Activated T-cell treated with anti-CD3 and anti-CD28 coated beads for 4 hours (primary cell): ENCODE data around the gene COQ8B.
"Not testable (repeated sequence)": the region's sequence is repeated elsewhere in the genome, so short reads cannot be mapped to it uniquely, and the experiment has no call there.

Experiments used
- DNase-seq: peaks from one replicate; pipeline ENCODE4 v3.0.0-alpha.2; 2020

The COQ8B gene

GRCh38 chr19:40741527-40742390, 25.1 kb upstream of the COQ8B start:
- no peak for DNase-seq

DNA sequence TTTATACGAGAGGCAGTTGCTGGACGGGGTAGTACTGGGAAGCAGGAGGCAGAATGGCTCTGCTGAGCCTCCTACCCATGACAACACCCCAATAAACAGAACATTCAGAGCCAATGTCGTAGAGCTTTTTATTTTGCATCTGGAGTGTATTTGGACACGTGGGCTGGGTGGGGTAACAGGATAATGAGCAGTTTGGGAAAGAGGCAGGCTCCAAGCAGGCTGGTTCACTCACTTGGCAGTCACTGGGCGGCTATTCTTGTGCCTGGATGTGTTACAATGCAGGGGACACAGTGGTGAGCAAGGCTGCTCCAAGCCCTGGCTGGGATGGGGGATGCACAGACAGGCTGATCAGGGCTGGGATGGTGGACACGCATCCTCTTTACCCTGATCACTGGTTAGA, 24.1 kb upstream of the COQ8B start:
- no peak for DNase-seq

- no peak for DNase-seq
Observed at GRCh38 chr19:40739871-40740703, 23.4 kb upstream of the COQ8B start.

DNA sequence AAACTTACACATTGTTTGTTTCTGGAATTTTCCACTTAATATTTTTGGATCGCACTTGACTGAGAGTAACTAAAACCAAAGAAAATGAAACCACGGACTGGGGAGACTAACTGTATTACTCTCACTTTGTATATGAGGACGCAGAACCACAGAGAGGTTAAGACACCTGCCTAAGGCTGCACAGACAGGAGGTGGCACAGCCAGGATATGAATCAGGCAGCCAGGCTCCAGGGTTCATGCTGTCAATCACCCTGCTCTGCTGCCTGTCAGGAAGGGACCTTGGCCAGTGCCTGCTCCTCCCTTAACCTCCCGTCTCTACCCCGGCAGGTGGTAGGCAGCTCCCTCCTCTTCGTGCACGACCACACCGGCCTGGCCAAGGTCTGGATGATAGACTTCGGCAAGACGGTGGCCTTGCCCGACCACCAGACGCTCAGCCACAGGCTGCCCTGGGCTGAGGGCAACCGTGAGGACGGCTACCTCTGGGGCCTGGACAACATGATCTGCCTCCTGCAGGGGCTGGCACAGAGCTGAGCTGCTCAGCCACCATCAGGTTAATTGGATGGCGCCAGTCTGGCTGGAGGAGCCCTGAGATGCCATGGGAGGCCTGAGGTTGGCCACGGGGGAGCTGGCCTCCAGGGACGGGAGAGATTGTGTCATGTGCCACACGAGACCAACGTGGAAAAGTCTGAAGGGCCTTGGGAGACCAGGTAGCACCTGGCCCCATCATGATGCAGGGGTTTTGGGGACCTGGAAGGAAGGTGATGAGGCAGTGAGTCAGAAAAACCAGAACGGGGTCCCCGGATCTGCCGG, 22.5 kb upstream of the COQ8B start:
- no peak for DNase-seq

DNA sequence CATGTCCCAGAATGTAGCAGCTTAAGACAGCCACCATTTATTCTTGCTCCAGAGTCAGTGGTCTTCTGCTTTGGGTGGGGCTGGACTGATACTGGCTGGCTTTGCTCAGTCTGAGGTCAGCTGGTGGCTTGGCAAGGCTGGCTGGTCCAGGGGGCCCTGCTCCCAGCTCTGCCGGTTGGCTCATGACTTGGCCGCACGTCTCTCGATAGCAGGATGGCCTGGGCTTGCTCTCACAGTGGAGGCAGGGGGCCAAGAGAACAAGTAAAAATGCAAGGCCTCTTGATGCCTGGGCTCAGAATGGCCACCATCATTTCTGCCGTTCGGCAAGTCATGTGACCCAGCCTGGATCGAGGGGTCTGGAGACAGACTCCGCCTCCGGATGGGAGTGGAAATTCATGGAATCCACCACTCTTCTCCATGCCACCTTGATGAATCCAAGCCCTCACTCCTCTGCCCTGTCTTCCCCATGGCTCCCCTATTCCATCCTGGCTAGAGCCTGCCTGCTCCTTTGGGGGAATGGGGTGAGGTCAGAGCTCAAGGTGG, 20.5 kb upstream of the COQ8B start:
- no peak for DNase-seq

GRCh38 chr19:40736661-40737060, 20.0 kb upstream of the COQ8B start:
- DNase-seq: no peak

- DNase-seq: no peak
Observed at GRCh38 chr19:40735013-40735771, 18.5 kb upstream of the COQ8B start.

DNA sequence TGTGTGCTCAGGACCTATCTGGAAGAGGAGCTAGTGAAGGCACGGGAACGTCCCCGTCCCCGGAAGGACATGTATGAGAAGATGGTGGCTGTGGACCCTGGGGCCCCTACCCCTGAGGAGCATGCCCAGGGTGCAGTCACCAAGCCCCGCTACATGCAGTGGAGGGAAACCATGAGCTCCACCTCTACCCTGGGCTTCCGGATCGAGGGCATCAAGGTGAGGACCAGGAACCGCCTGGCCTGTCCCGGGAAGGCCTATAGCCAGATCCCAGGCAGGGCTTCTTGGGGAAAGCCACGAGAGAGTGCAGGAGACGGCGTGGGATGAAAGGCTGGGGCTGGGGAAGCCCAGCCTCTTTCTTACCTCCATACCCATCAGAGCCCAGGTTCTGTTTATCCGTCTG, 16.5 kb upstream of the COQ8B start:
- no peak for DNase-seq

DNA sequence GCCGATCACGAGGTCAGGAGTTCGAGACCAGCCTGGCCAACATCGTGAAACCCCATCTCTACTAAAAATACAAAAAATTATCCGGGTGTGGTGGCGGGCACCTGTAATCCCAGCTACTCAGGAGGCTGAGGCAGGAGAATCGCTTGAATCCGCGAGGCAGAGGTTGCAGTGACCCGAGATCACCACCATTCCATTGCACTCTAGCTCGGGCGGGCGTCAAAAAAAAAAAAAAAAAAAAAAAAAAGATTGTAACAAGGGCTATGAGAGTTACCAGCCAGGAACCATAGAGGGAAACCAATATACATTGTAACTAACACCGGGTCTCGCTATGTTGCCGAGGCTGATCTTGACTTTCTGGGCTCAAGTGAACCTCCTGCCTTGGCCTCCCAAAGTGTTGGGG, 15.6 kb upstream of the COQ8B start:
- DNase-seq: not testable (repeated sequence)

DNA sequence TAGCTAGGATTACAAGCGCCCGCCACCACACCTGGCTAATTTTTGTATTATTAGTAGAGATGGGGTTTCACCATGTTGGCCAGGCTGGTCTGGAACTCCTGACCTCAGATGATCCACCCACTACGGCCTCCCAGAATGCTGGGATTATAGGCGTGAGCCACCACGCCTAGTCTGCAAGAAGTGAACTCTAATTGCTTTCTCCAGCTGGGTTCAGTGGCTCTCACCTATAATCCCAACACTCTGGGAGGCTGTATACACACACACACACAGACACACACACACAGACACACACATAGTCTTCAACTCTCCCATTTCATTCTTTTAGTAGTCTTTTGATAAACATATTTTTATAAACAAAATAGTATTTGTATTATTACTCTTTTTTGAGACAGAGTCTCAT, 13.4 kb upstream of the COQ8B start:
- DNase-seq: not testable (repeated sequence)

DNA sequence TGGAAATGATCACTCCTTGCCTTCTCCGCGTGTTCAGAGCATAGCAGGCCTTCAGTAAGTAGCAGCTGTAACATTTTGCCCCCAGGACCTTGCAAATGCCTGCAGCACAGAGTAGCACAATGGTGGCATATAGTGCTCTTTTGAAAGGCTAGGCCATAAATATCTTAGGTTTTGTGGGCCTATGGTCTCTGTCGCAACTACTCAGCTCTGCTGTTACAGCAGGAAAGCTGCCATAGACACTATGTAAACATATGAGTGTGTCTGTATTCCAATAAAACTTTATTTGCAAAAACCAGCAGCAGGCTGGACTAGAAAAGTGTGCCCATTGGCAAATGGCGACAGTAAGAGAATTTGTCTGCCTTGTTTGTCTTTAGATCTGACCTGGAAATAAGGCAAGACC, 9.6 kb upstream of the COQ8B start:
- no peak for DNase-seq

DNA sequence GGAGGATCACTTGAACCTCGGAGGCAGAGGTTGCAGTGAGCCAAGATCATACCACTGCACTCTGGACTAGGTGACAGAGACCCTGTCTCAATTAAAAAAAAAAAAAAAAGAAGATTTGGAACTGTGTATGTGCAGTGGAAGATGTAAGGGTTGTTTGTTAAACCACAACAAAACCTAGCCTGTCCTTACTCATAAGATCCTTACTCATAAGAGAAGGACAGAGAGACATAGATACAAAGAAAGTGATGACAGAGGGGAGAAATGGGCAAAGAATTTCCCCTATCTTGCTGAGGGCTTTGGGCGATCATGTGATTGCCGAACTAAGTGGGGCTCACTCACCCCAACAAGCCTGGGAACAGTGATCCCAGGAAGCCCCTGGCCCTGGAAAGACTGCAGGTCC, 8.2 kb upstream of the COQ8B start:
- DNase-seq: no peak

DNA sequence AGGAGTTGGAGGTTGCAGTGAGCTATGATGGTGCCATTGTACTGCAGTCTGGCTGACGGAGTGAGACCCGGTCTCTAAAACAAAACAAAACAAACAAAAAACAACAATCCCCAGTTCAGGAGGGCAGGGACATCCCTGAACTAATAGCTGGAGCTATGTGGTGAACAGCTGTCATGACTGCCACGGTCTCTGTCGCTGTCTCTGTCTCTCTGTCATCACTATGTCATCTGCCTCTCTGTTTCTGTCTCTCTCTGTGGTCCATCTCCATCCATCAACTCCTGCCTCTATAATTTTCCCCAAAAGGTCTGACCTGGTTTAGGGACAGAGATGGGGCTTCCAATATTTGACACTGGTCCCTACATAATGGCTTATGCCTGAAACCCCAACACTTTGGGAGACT, 7.6 kb upstream of the COQ8B start:
- no peak for DNase-seq

DNA sequence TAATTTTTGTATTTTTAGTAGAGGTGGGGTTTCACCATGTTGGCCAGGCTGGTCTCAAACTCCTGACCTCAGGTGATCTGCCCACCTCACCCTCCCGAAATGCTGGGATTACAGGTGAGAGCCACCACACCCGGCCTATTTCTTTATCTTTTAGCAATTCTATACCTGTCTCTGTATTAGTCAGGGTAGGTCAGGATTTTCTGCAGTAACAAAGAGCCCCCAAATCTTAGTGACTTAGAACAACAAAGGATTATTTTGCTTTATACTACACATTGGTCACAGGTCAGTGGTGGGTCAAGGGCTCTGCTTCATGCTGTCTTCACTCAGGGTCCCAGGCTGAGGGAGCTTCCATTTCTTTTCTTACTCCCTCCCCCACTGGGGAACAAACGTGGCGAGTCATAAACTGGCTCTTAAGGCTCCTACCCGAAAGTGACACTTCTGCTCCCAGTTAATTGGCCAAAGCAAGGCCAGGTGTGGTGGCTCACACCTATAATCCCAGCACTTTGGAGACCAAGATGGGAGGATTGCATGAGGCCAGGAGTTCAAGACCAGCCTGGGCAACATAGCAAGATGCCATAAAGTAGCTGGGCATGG, 7.1 kb upstream of the COQ8B start:
- no peak for DNase-seq

GRCh38 chr19:40721936-40722661, 5.4 kb upstream of the COQ8B start:
- DNase-seq: no peak

GRCh38 chr19:40721140-40721486, 4.4 kb upstream of the COQ8B start:
- no peak for DNase-seq

DNA sequence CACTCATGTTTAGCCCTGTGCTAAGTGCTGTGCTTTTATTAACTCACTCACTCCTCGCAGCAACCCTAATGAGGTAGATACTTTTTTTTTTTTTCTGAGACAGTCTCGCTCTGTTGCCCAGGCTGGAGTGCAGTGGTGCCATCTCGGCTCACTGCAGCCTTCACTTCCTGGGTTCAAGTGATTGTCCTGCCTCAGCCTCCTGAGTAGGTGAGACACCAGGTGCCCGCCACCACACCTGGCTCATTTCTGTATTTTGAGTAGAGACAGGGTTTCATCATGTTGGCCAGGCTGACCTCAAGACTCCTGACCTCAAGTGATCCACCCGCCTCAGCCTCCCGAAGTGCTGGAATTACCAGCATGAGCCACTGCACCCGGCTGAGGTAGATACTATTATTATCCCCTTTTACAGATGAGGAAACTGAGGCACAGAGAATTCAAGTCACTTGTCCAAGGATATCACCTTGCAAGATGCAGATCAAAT, 2.8 kb upstream of the COQ8B start:
- DNase-seq: no peak

DNA sequence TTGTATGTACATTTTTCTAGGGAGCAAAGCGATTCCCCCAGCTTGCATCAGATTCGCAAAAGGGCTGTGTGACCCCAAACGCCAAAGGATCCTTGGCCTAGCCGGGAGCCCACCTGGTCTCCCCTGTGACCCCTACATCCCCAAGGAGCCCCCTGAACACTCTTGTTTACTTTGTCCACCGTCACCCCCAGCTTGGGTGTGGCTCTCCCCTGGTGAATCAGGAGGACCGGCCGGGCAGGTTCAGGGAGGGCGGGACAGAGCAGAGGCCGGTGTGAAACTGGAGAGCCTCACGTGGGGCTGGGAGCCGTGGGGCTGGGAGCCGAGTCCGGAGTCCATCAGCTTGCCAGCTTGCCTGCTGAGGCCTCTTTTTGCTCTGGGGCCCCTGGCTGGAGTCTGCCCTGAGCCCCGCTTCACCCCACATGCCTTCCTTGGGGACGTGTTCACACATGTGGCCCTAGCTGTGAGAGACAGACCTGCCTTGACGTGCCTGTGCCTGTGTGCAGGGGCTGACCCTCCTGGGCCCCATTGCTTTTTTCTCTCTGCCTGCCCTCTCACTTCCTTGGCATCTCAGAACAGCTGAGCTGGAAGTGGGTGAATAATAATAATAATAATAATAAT, 2.2 kb upstream of the COQ8B start:
- no peak for DNase-seq

- DNase-seq: peak; percentile 2
Observed at GRCh38 chr19:40717880-40718773, 1.4 kb upstream of the COQ8B start.
